H1 (cell line): Measurements from ENCODE around the gene OCLN. TPM values are rescaled to one million over a fixed set of nuclear protein-coding genes. Genes with fewer than 3 reads are reported as not detected.

Experiments used
- CTCF ChIA-PET: fragments of 300-600 bp; sonication (Branson Sonifier 250); formaldehyde crosslinking; loops from one replicate; lab custom pipeline; 2021; ENCODE audit not compliant: partially characterized antibody; lab: Charles Lee
- POLR2A ChIA-PET: fragments of 300-600 bp; sonication (Branson Sonifier 250); formaldehyde crosslinking; loops from one replicate; lab custom pipeline; 2021; ENCODE audit warnings: inconsistent platforms; ENCODE audit not compliant: partially characterized antibody; lab: Charles Lee
- DNase-seq, 2 experiments: peaks; one replicate each; pipeline versions ENCODE4 v3.0.0 to v3.0.0-alpha.2; 2010 to 2022; ENCODE audit warnings: low spot score in 2 of 2, low read depth in 1 of 2, mixed read lengths in 1 of 2
- FAIRE-seq: peaks from 2 replicates; lab custom pipeline; 2011; peaks lifted over from hg19 to GRCh38; lab: Jason Lieb, UNC
- H2AFZ ChIP-seq: 2 replicates; pipeline ENCODE4 v1.8.1; 2012; ENCODE audit warnings: low read length, inconsistent platforms
- H2AK5ac ChIP-seq: 2 replicates; pipeline ENCODE4 v1.6.1; 2013; ENCODE audit warnings: low read depth, low read length
- H2BK120ac ChIP-seq: replicated peaks from 2 replicates; pipeline ENCODE3; 2013; ENCODE audit warnings: low read depth, low read length, inconsistent platforms
- H2BK12ac ChIP-seq: 2 replicates; pipeline ENCODE4 v1.6.1; 2013; ENCODE audit warnings: low read depth, low read length
- H2BK15ac ChIP-seq: 2 replicates; pipeline ENCODE4 v1.6.1; 2013; ENCODE audit warnings: low read length
- H2BK20ac ChIP-seq: 2 replicates; pipeline ENCODE4 v1.6.1; 2013; ENCODE audit warnings: low read length
- H2BK5ac ChIP-seq: 2 replicates; pipeline ENCODE4 v1.6.1; 2013; ENCODE audit warnings: low read depth, low read length
- H3K14ac ChIP-seq: 2 replicates; pipeline ENCODE4 v1.6.1; 2013; ENCODE audit warnings: inconsistent platforms; ENCODE audit not compliant: insufficient read length
- H3K18ac ChIP-seq: 2 replicates; pipeline ENCODE4 v1.6.1; 2013; ENCODE audit warnings: low read length; ENCODE audit errors: extremely low read depth
- H3K23ac ChIP-seq: 2 replicates; pipeline ENCODE4 v1.6.1; 2013; ENCODE audit warnings: inconsistent platforms; ENCODE audit not compliant: insufficient read length
- H3K23me2 ChIP-seq: 2 replicates; pipeline ENCODE4 v1.6.1; 2013; ENCODE audit warnings: low read depth, low read length
- H3K27ac ChIP-seq: 2 replicates; pipeline ENCODE4 v1.6.1; 2011; ENCODE audit warnings: low read depth, low read length, inconsistent platforms
- H3K27me3 ChIP-seq, 4 experiments: replicated peaks in 1 of 4; 1 replicate in 1 of 4; 2 replicates in 3 of 4; pipeline versions ENCODE4 v1.6.1 to v1.8.1; 2011 to 2013; ENCODE audit warnings: low read length in 3 of 4, mild to moderate bottlenecking in 3 of 4, inconsistent platforms in 2 of 4, mixed read lengths in 2 of 4, moderate library complexity in 1 of 4; ENCODE audit not compliant: control insufficient read depth in 3 of 4, insufficient read depth in 3 of 4; ENCODE audit errors: extremely low read depth in 1 of 4
- H3K36me3 ChIP-seq, 4 experiments: 2 replicates each; pipeline versions ENCODE4 v1.6.1 to v1.8.1; 2011 to 2013; ENCODE audit warnings: mild to moderate bottlenecking in 4 of 4, low read length in 3 of 4, moderate library complexity in 2 of 4, control low read depth in 1 of 4, inconsistent platforms in 1 of 4; ENCODE audit not compliant: insufficient read depth in 4 of 4, control insufficient read depth in 2 of 4
- H3K4ac ChIP-seq: replicated peaks from 2 replicates; pipeline ENCODE3; 2013; ENCODE audit warnings: low read length, low read depth, mixed read lengths, inconsistent platforms; ENCODE audit not compliant: insufficient read length
- H3K4me1 ChIP-seq, 4 experiments: replicated peaks in 1 of 4; 1 replicate in 1 of 4; 2 replicates in 3 of 4; pipeline versions ENCODE4 v1.6.1 to v1.8.1; 2011 to 2013; ENCODE audit warnings: low read length in 3 of 4, inconsistent platforms in 2 of 4, mixed read lengths in 1 of 4; ENCODE audit not compliant: insufficient read depth in 4 of 4, control insufficient read depth in 3 of 4
- H3K4me2 ChIP-seq, 2 experiments: 2 replicates each; pipeline versions ENCODE4 v1.6.1 to v1.8.1; 2011 to 2013; ENCODE audit warnings: low read depth in 2 of 2, low read length in 2 of 2, control low read depth in 1 of 2, inconsistent platforms in 1 of 2, mild to moderate bottlenecking in 1 of 2; ENCODE audit not compliant: insufficient read depth in 1 of 2
- H3K4me3 ChIP-seq, 4 experiments: fragments of 200-600, 300-600 bp in 1 of 4; sonication (generic), shearing (Covaris generic), sonication (Bioruptor Twin) in 1 of 4; 2 replicates each; pipeline versions ENCODE4 v1.5.1 to v1.8.1; 2011 to 2016; ENCODE audit warnings: low read length in 4 of 4, low read depth in 3 of 4, control low read depth in 2 of 4, inconsistent platforms in 2 of 4, mild to moderate bottlenecking in 2 of 4, mixed read lengths in 1 of 4, moderate library complexity in 1 of 4; ENCODE audit not compliant: insufficient read depth in 2 of 4; ENCODE audit errors: extremely low read depth in 1 of 4
- H3K56ac ChIP-seq: replicated peaks from 2 replicates; pipeline ENCODE3; 2013; ENCODE audit warnings: low read depth, mild to moderate bottlenecking, mixed read lengths, low read length, inconsistent platforms; ENCODE audit not compliant: insufficient read length
- H3K79me1 ChIP-seq: 2 replicates; pipeline ENCODE4 v1.6.1; 2013; ENCODE audit warnings: low read depth, low read length, control low read depth
- H3K79me2 ChIP-seq, 2 experiments: 2 replicates each; pipeline versions ENCODE4 v1.6.1 to v1.8.1; 2012 to 2013; ENCODE audit warnings: low read length in 2 of 2, mild to moderate bottlenecking in 2 of 2, inconsistent platforms in 1 of 2; ENCODE audit not compliant: insufficient read depth in 2 of 2, control insufficient read depth in 1 of 2
- H3K9ac ChIP-seq, 4 experiments: replicated peaks in 1 of 4; 1 replicate in 1 of 4; 2 replicates in 3 of 4; pipeline versions ENCODE4 v1.6.1 to v1.8.1; 2011 to 2013; ENCODE audit warnings: low read depth in 3 of 4, low read length in 3 of 4, control low read depth in 2 of 4, mild to moderate bottlenecking in 2 of 4, moderate library complexity in 2 of 4, inconsistent platforms in 1 of 4; ENCODE audit errors: extremely low read depth in 1 of 4
- H3K9me3 ChIP-seq, 2 experiments: 2 replicates each; pipeline versions ENCODE4 v1.6.1 to v1.8.1; 2012 to 2013; ENCODE audit warnings: mild to moderate bottlenecking in 2 of 2, moderate library complexity in 2 of 2, control low read depth in 1 of 2, inconsistent platforms in 1 of 2, low read depth in 1 of 2, low read length in 1 of 2, mixed read lengths in 1 of 2; ENCODE audit not compliant: insufficient read depth in 2 of 2
- H4K20me1 ChIP-seq, 2 experiments: replicated peaks in 1 of 2; 2 replicates each; pipeline versions ENCODE3 to v1.8.1; 2011 to 2013; ENCODE audit warnings: inconsistent platforms in 2 of 2, low read length in 2 of 2, mild to moderate bottlenecking in 1 of 2; ENCODE audit not compliant: insufficient read depth in 2 of 2, control insufficient read depth in 1 of 2
- H4K5ac ChIP-seq: 2 replicates; pipeline ENCODE4 v1.6.1; 2013; ENCODE audit warnings: low read length, low read depth, mixed read lengths, inconsistent platforms; ENCODE audit not compliant: insufficient read length
- H4K8ac ChIP-seq: 2 replicates; pipeline ENCODE4 v1.8.0; 2013; ENCODE audit warnings: mild to moderate bottlenecking, moderate library complexity, low read length, inconsistent platforms; ENCODE audit not compliant: insufficient read depth; ENCODE audit errors: extremely low read depth
- H4K91ac ChIP-seq: replicated peaks from 2 replicates; pipeline ENCODE3; 2013; ENCODE audit warnings: low read length, mixed read lengths, inconsistent platforms; ENCODE audit not compliant: insufficient read length
- ATF3 ChIP-seq: IDR thresholded peaks from 2 replicates; pipeline ENCODE4 v1.6.1; 2011; ENCODE audit warnings: low read depth, mild to moderate bottlenecking, low read length; ENCODE audit not compliant: insufficient read depth
- CHD1 ChIP-seq: IDR thresholded peaks from 2 replicates; pipeline ENCODE4 v1.6.1; 2012; ENCODE audit warnings: low read depth, low read length, improper control_type of control experiment
- CHD2 ChIP-seq: IDR thresholded peaks from 2 replicates; pipeline ENCODE4 v1.6.1; 2012; ENCODE audit warnings: low read length, improper control_type of control experiment
- CTBP2 ChIP-seq: IDR thresholded peaks from 2 replicates; pipeline ENCODE4 v1.7.0; 2011; ENCODE audit warnings: borderline replicate concordance, mild to moderate bottlenecking, moderate library complexity, mixed read lengths, low read length; ENCODE audit not compliant: insufficient read depth, insufficient read length
- EZH2 ChIP-seq: fragments of 200-600 bp; sonication (generic); IDR thresholded peaks from 2 replicates; pipeline ENCODE4 v1.7.1; 2012; ENCODE audit warnings: low read depth, mild to moderate bottlenecking, moderate library complexity, low read length, inconsistent platforms; ENCODE audit not compliant: severe bottlenecking
- KDM5A ChIP-seq: fragments of 200-600 bp; IDR thresholded peaks from 2 replicates; pipeline ENCODE4 v1.7.1; 2012; ENCODE audit warnings: mild to moderate bottlenecking, low read length, inconsistent platforms, mixed read lengths
- MAX ChIP-seq: IDR thresholded peaks from 2 replicates; pipeline ENCODE4 v1.6.1; 2012; ENCODE audit warnings: inconsistent platforms
- POLR2A ChIP-seq, 2 experiments: IDR thresholded peaks; 1 replicate in 1 of 2; 2 replicates in 1 of 2; pipeline ENCODE4 v1.6.1; 2011; ENCODE audit warnings: low read depth in 2 of 2, low read length in 2 of 2, mild to moderate bottlenecking in 2 of 2; ENCODE audit errors: control extremely low read depth in 1 of 2
- RNF2 ChIP-seq: fragments of 200-900, 300-1000 bp; sonication (generic); IDR thresholded peaks from 2 replicates; pipeline ENCODE4 v1.7.1; 2016; ENCODE audit warnings: borderline replicate concordance, low read depth, mild to moderate bottlenecking, antibody characterized with exemption, low read length; ENCODE audit not compliant: poor library complexity, severe bottlenecking; ENCODE audit errors: missing control alignments
- TAF1 ChIP-seq: IDR thresholded peaks from 2 replicates; pipeline ENCODE4 v1.6.1; 2011; ENCODE audit warnings: mild to moderate bottlenecking, low read depth, low read length
- WGBS, 2 experiments: shearing (Covaris generic) in 1 of 2; methylation state at CpG; one replicate each; pipeline versions ENCODE4 v1.1.6 to v1.1.7; 2013 to 2015; ENCODE audit warnings: low lambda C conversion rate in 2 of 2, mixed read lengths in 2 of 2, inconsistent platforms in 1 of 2, low coverage in 1 of 2, missing lambda C conversion rate in 1 of 2; ENCODE audit not compliant: insufficient replicate concordance in 2 of 2, insufficient coverage in 1 of 2, insufficient read length in 1 of 2; ENCODE audit errors: extremely low coverage in 1 of 2, missing lambda C conversion rate in 1 of 2; 5-methylcytosine and 5-hydroxymethylcytosine counted together
- polyA plus RNA-seq, 7 experiments: library from polyadenylated mRNA; depleted of rRNA in 3 of 7; stranded (reverse) in 5 of 7; unstranded in 2 of 7; fragments of >200 nt in 5 of 7; fragments of 200-250 nt in 2 of 7; gene quantifications; 1 replicate in 5 of 7; 2 replicates in 1 of 7; 4 replicates in 1 of 7; pipeline versions ENCODE4 v1.2.1 to v1.2.3, GENCODE V29; 2011 to 2013; ENCODE audit warnings: missing spikeins in 2 of 7, mixed read lengths in 2 of 7
- total RNA-seq: library from RNA; stranded (reverse); fragmentation: NEBNext Ultra II Directional; extraction: Animal tissue kit (Norgen Biotek cat#: 25700); gene quantifications from 2 replicates; pipeline ENCODE4 v1.2.1, GENCODE V29; 2021

Gene OCLN
- total and polyA plus RNA-seq, 2 of the 8 experiments (the other 6 are each of a cell fraction or from before 2014, with no cell fraction given), result 27.9 to 85.5 TPM

- Histone ChIP-seq H3K4me1 (no peaks in the 10 kb centered on the region), H2BK5ac (no peak overlapping the region), H4K91ac (no peak overlapping the region), H3K18ac (no peak overlapping the region), H3K4ac (no peak overlapping the region), H2BK15ac (no peak overlapping the region), H2BK20ac (no peak overlapping the region), H3K9me3 (no peaks in the 10 kb centered on the region), H3K9ac (no peak overlapping the region), H3K4me3 (no peak overlapping the region), H3K79me1 (no peaks in the 10 kb centered on the region; the same call in 1 of the 2 replicates), H2AK5ac (no peak overlapping the region), H3K27ac (no peak overlapping the region), H3K36me3 (peaks cover 0 to 19% (median 0%) of the 10 kb centered on the region in 4 experiments; a peak in 3 of 8 replicates), H3K4me2 (no peak overlapping the region), H3K23me2 (no peaks in the 10 kb centered on the region), H3K27me3 (no peaks in the 10 kb centered on the region), H4K8ac (no peak overlapping the region), H2BK120ac (no peak overlapping the region), H4K20me1 (peaks cover 2% of the 10 kb centered on the region in 2 experiments), H2BK12ac (no peak overlapping the region), H4K5ac (no peak overlapping the region), H3K56ac (no peak overlapping the region), H3K14ac (no peak overlapping the region), H3K23ac (no peak overlapping the region), H3K79me2 (0 out of 4 replicates have a peak, but pooled peaks cover 0 to 2% of the 10 kb centered on the region in 2 experiments), H2AFZ (no peak overlapping the region)
- CTCF ChIA-PET, result no interaction called here
- POLR2A ChIA-PET, result no interaction called here
- FAIRE-seq (no peak), DNase-seq (no peak)
- 89% methylated on average over 3 of the region's 3 CpGs; no CpG with 5 or more reads in 1 of the 2 experiments for WGBS, 2 experiments
- TF ChIP-seq POLR2A (IDR thresholded peaks at IDR 0.05; ENCODE audit: control extremely low read depth in 1 of 2, low read depth in 2 of 2, low read length in 2 of 2) (no peak), TAF1 (no peak), RNF2 (no peak), CHD1 (no peak), ATF3 (no peak), KDM5A (no peak), EZH2 (no peak), CHD2 (no peak), CTBP2 (no peak), MAX (no peak)
These were observed 29.4 kb downstream of the OCLN start for GRCh38 chr5:69522035-69522434.
